GM21825 (cell line): ENCODE results near the gene PLEK.

ENCODE experiments used
- ATAC-seq: cut with Tn5 transposase; IDR thresholded peaks from one replicate; pipeline ENCODE4 v1.9.1; 2021; ENCODE audit warnings: mild to moderate bottlenecking, moderate library complexity; ENCODE audit not compliant: unreplicated experiment

Gene PLEK

DNA sequence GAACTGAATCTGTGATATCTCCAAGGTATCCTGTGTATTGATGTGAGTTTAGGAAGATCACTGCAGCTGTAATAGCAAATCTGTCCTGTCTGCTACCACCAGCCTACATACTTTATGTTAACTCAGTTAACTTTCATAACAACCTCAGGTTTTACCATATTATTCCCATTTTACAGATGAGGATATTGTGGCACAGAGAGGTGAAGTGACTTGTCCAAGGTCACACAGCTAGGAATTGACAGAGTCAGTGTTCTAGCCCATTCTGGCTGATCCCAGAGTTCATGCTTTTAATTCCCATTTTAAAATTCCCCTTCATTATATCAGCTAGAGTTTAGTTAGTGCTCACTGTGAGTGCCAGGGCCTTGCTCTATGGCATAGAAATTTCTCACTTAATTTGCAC is 49.4 kb downstream of the PLEK start:
- no peak for ATAC-seq

DNA sequence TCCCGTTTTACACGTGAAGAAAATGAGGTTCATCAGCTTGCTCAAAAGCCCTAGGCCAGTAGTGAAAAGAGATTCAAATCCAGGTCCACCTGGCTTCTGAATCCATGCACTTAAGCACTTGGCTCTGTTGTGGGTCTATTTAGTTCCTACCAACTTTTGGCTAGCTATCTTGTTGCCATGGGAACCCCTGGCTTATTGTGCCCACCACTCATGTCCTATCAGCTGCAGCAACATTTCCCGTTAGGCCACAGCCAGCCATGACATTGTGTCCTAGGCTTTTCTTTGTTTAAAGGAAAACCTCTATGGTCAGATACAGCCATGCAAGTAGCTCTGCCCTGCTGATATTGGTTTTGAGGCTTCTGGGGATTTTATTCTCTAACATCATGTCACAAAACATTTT is 49.8 kb downstream of the PLEK start:
- no peak for ATAC-seq

DNA sequence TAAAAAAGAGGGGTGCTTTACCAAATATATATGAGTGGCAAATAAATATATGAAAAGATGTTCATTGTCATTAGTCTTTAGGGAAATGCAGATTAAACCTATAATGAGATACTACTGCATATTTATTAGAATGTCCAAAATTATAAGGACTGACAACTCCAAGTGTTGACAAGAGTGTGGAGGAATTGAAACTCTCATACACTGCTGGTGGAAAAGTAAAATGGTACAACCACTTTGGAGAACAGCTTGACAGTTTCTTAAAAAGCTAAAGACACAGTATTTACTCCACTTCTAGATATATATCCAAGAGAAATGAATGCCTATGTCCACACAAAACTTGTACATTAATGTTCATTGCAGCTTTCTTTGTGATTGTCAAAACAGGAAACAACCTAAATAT is 50.4 kb downstream of the PLEK start:
- ATAC-seq: no peak

DNA sequence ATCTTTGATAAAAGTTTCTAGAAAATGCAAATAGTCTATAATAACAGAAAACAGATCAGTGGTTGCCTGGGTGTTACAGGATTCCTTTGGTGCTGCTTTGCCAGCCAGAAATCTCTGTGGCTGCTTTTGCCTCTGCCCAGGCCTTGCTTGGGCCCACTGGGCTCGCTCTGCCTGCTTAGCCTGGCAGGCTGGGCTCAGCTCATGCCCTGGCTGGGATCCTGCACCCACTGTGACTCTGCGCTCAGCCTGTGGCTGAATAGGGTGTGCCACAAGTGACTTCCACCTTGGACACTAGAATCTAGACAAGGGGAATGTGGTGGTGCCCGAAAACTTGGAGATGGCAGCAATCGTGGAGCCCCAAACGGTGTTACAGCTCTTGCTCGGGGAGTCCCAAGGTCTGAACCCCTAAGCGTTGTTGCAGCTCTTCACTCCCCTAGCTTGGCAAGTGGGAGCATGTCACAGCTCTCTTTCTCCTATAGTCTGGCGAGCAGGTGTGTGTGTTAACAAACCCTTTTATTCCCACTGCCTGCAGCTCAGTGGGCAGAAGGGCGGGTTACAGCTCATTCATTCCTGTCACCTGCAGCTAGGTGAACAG is 51.1 kb downstream of the PLEK start:
- ATAC-seq: no peak

DNA sequence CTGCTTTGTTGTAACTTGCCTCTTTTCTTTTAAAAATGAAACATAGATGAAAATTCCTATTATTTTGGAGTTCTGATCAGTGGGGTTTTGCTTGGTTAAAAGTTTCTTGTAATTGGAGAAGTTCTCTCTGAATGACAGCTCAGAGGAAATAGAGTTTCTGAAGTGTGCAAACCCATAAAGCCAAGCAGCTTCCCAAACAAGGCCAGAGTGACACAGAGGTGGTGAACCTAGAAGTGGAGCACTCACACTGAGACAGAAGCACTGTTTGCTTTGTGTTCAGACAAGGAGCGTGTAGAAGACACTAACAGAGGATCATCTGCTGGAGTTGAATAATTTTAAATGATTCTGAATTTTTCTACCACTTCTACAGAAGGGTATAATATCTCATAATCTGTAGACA is 52.8 kb downstream of the PLEK start:
- no peak for ATAC-seq

DNA sequence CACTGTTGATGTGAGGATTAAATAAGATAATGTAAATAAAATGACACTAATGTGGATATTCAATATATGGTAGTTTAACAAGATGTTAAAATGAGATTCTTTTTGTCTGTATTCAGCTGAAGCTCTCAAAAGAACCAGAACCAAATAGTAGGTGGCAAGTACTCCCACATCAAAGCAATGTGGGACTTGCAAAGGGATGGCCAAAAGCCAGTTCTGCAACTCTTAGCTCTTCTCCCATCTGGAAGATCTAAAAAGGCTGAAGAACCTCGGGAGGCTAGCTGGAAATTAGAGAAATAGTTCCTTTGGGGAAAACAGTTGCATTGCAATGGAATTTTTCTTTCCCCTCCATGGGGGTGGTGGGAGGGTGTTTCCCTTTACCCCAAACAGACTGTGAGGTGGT is 53.3 kb downstream of the PLEK start:
- ATAC-seq: no peak

DNA sequence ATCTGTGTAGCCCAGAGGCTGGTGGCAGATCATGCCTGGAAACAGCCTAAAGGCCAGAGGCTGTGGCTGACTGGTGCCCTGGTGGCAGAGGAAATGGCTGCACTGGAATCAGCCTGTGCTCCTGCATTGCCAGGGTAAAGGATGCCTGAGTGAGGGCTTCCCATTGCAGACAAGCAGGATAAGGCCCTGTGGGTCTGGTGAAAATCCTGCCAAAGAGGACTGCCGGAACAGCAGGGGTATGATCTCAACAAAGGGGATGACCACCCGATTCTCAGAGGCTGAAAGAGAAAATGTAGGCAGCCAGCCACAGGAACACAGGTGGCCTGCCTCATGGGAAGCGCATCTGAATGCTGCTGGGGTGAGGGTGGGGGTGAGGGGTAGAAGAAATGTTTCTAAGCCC is 53.8 kb downstream of the PLEK start:
- no peak for ATAC-seq

DNA sequence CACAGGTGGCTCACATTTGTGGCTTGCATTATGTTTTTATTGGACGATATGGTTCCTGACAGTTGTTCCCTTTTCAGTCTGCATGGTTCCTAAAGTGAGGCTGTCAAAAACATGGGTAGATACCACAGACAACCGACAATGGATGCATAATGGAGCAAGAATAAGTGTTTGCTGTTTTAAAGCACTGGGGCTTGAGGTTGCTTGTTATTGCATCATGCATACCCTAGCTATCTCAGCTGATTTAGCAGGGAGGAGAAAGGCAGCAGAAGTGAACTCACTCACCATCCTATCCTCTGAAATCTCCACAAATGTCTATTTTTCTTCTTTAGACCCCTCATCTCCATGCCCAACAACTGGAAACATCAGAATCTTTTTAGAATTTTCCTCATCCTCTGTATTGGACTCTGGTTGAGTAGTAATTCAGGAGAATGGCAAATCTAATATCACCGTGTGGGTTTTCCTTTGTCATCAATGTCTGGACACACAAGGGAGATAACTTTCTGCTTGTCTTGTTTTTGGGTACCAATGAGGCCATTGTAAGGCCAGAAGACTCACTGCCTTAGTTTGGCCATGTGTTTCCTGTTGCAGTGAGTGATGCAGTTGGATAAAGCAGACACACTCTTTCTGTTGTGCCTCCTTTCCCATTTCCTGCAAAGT is 55.3 kb downstream of the PLEK start:
- ATAC-seq: no peak

DNA sequence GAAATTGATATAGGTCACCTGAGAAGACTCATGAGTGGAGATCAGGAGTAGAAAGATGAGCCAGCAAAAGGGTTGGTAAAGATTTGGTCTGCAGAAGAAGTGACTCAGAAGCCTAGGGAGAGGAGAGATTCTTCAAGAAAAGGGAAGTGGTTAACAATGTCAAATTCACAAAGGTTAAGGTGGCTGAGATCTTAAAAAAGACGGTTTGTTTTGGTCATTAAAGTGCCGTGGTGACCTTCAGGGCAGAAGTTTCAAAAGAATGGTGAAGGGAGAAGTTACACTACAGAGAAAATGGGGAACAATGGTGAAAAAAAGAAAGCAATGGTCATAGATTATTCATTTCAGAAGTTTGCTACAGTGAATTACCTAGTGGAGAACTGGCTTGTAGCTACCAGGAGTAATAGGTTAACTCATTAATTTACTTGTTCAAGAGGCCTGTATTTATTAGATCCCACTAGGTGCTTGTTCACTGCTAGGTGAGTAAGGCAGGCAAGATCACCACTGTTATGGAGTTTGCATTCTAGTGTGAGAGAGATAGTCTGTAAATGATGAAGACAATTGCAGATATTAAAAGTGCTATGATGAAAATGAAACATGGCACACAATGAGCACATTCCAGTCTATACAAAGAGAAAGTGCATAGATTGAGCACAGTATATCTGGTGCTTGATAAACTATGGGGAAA is 59.0 kb downstream of the PLEK start:
- peak; percentile 79 for ATAC-seq

DNA sequence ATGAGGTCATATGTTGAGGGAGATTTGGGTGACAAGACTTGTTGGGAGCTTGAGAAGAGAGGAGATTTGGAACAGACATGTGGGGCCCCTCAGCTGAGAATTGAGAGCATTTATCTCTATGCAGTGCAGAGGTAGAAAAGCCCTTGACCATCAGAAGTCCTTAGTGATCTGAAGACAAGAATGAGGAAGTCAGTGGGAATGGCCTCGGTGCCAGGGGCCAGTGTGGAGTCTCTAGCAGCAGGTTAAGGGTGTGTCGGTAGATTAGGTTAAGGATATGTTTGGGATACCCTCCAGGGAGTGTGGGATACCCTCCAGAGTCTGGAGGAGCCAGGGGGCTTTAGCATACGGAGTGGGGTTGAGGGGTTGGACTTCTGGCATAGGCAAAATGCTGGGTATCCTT is 60.4 kb downstream of the PLEK start:
- no peak for ATAC-seq

DNA sequence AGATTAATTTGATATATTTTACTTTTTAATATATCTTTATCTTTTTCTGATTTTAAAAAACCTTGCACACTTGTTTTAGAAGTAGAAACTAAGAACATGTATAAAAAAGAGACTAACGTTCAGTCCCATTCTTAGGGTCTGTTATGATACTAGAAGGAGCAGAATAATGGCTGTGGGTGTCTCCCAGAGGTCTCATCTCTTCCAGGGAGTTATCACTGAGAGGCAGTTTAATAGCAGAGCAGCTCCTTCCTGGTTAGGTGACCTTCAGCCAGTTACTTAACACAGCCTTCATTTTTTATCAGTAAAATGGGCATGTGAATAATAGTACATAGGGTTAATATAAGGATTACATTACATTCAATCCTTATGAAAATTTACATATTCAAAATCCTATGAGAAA is 61.4 kb downstream of the PLEK start:
- no peak for ATAC-seq

DNA sequence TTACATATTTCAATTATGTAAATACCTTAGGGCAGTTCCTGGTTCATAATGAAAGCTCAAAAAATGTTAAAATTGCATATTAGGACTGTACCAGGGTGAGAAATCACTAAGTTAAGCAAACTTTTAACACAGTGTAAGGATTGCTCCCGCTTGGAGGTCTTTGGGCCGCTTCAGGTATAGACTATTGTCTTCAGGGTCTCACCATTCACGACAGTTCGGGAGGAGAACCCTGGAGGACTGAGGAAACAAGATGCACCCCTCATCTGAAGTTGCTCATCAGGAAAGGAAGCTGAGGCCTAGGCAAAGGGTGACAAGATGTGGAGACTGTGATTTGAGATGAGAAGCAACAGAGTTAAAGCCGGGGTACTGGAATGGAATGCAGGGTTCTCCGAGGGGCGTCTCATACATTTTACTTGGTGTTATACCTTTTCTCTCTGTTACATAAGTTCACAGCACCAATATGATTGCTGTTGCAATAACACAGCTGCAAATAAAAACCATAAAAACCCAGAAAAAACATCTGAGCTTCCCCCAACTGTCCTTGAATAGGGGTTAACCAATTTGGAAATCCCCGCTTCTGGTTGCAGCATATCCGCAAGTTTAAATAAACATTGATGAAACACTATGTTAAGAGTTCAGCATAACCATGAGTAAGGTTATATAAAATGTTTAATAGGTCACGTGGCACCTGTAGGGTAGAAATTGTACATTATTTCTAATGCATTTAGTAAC is 61.9 kb downstream of the PLEK start:
- ATAC-seq: no peak

DNA sequence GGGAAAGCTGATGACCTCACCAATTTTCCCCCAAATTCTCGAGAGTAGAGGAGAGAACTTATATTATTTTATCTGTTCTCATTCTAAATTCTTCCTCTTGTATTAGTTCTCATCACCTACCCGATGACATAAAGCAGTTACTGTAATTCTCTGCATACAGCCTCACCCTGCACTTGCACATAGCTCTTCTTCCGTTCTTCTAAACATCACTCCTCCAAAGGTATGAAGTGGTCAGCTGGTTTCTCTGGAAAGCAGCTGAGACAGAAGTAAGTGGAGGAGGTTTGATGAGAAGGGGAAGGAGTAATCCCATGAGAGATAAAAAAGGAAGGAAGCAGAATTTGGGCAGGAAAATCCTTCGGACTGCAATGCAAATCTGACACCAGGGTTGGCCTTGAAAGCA is 63.0 kb downstream of the PLEK start:
- ATAC-seq: no peak

DNA sequence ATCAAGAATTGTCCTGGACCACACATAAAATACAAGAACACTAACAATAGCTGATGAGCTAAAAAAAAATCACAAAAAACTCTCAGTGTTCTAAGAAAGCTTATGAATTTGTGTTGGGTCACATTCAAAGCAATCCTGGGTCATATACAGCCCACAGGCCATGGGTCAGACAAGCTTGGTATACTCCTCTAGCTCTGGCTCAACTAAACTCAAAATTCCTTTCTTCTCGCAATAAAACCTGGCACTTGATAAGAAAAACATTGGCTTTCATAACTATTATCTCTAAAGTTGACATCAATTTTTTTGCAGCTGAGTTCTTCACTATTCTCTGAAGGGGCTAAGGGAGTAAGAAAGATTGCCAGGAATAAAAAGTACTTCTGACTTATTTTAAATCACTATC is 63.7 kb downstream of the PLEK start:
- ATAC-seq: no peak

DNA sequence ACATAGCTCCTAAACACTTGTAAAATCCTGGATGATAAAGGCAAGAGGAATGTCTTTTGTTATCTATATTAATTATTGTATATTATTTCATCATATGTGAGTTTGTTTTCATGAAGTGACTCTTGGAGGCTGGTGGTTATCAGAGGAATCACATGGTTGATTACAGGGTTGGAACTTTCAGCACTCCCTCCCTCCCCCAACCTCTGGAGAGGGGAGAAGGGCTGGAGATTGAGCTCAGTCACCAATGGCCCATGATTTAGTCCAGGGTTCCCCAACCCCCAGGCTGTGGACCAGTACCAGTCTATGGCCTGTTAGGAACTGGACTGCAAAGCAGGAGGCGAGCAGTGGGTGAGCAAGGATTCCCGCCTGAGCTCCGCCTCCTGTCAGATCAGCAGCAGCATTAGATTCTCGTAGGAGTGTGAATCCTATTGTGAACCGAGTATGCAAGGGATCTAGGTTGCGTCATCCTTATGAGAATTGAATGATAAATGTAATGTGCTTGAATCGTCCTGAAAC is 64.3 kb downstream of the PLEK start:
- ATAC-seq: no peak

DNA sequence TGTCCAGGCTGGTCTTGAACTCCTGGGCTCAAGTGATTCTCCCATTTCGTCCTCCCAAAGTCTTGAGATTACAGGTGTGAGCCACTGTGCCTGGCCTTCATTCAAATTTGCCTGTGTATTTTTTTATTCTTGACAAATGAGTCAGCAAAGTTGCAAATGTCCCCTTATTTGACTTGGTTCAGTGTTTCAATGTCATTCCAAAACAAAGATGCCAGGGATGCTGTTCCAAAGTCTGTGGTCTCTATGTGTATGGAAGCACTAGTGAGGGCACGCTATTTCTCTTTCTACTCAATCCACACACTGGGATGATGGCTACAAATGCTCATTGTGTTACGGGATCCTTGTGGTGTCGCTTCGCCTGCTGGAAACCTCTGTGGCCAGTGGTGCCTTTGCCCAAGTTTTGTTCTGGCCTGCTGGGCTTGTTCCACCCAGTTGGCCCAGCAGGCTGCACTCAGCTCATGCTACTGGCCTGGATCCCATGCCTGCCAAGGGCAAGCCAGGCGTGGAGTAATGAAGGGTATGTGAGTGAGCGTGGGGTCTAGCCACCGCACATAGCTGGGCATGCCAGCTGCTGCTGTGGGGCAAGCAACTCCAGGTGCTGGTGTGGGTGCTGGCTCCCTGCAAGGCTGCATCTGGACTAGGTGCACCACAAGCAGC is 66.4 kb downstream of the PLEK start:
- no peak for ATAC-seq

DNA sequence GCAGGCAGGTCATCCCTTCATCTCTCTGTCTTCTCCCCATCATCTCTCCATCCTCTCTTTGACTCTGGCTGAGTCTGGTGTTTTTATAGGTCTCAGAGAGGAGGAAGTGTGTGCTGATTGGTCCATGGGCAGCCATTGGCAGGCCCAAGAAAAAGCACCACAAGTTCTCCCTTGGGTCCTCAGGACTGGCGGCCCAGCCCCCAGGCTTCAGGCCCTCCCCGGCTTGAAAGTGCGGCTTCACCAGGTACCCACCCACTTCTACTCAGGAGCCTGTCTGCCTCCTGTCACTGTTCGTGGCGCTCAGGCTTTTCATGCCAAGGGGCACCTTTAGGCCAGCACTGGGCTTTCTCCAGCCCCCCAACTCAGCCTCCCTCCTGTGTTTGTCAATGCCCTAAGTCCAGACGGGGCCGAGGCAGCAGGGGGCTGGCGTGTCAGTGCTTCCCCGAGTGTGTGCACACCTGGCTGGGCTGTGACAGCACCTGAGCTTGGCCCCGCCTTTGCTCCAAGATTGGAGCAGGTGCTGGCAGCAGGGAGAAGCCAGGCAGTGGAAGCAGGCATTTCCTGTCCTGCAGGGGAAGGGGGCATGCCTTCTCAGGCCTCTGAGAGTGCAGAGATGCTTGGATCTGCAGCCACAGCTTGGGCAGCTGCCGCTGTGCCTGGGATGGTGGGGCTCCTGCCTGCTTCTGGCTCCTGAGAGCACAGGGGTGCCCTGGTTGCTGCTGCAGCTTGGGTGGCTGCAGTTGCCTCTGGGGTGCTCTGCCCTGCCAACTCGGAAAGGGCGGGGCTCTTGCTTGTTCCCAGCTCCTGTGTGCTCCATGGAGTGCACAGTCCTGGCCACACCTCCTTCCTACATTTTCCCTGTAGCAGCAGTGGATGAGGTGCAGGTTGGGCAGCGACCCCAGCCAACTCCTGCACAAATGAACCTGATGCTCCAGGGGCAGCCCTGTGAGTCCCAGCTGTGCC is 67.9 kb downstream of the PLEK start:
- no peak for ATAC-seq

DNA sequence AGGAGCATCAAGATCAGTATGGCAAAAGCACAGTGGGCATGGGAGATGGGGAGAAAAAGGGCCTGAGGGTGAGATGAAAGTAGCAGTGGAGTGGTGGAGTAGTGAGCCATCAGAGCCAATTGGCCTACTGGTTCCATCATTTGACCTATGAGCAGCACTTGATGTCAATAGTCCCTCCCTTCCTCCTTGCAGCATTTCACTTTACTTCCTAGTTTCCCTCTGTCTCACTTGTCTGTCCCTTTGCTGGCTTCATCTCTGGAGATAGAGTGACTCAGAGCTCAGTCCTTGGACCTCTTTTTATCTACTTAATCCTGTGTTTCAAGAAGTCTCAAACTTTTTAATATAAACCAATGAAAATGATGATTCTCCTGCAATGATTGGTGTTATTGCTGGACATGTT is 69.9 kb downstream of the PLEK start:
- ATAC-seq: no peak

DNA sequence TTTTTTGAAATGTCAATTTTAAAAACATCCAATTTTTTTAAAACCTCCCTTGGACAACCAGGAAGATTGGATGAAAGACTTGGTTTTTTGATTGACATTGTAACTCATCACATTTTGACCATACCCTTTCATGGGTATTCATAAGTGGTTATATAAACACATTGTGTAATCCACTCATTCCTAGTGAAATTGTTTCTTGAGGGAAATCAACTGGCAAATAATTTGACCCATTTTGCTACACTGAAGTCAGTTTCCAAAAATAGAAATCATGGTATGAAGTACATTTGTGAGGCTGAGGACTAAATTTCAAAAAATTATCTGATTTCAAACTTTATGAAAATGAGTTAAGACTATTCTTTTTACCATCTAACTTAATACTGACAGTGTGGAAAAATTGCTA is 70.5 kb downstream of the PLEK start:
- no peak for ATAC-seq

DNA sequence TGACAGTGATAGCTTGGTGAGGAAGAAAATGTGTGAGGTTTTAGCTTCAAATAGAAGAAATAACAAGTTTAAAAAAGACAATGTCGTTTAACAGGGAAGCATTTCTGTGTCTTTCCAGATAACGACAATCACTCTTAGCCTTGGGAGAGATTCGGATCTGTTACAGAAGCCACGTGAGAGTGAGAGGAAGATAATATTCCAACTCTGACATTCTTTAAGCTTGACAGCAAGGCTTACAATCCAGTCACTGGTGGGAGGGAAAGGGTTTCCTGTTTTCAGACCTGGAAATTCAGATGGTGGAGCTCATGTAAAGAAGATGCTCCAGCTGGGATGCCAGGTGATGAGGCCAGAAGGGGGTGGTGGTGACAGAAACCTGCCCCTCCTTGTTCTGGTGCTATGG is 71.2 kb downstream of the PLEK start:
- ATAC-seq: no peak
